ENCODE results near the gene PCNT.
"Not testable (repeated sequence)": the region's sequence is repeated elsewhere in the genome, so short reads cannot be mapped to it uniquely, and the experiment has no call there.

PCNT gene

GRCh38 chr21:46454634-46455390 lies 130.9 kb downstream of the PCNT start:
- no peak for DNase-seq (ENCODE audit: low spot score)

GRCh38 chr21:46455575-46456385 lies 131.8 kb downstream of the PCNT start:
- no peak for DNase-seq (ENCODE audit: low spot score)

- no peak for DNase-seq (ENCODE audit: low spot score)
These were observed 132.8 kb downstream of the PCNT start for GRCh38 chr21:46456750-46457149.

GRCh38 chr21:46457801-46458314 lies 133.9 kb downstream of the PCNT start:
- no peak for DNase-seq (ENCODE audit: low spot score)

GRCh38 chr21:46458315-46459023 lies 134.5 kb downstream of the PCNT start, which contains the start of gene DIP2A:
DIP2A (plus strand) TSS chr21:46458891; CDS start chr21:46459132, 241 bp downstream.
- DNase-seq (ENCODE audit: low spot score), result peak; percentile 95

- no peak for DNase-seq (ENCODE audit: low spot score)
These were observed 135.0 kb downstream of the PCNT start for GRCh38 chr21:46459024-46459355.

GRCh38 chr21:46459356-46460112 lies 135.6 kb downstream of the PCNT start:
- DNase-seq (ENCODE audit: low spot score), result peak; percentile 32

GRCh38 chr21:46461909-46462308 lies 138.0 kb downstream of the PCNT start:
- DNase-seq (ENCODE audit: low spot score), result peak; percentile 44

- not testable (repeated sequence) for DNase-seq (ENCODE audit: low spot score)
These were observed 141.2 kb downstream of the PCNT start for GRCh38 chr21:46465153-46465552.

GRCh38 chr21:46465651-46466050 lies 141.7 kb downstream of the PCNT start:
- DNase-seq (ENCODE audit: low spot score), result no peak

GRCh38 chr21:46468108-46468774 lies 144.3 kb downstream of the PCNT start:
- DNase-seq (ENCODE audit: low spot score), result no peak

GRCh38 chr21:46469275-46469674 lies 145.3 kb downstream of the PCNT start:
- no peak for DNase-seq (ENCODE audit: low spot score)

- DNase-seq (ENCODE audit: low spot score), result no peak
These were observed 147.6 kb downstream of the PCNT start for GRCh38 chr21:46471514-46471913.

- peak; percentile 55 for DNase-seq (ENCODE audit: low spot score)
These were observed 148.3 kb downstream of the PCNT start for GRCh38 chr21:46472246-46472645.

GRCh38 chr21:46474382-46474781 lies 150.4 kb downstream of the PCNT start:
- no peak for DNase-seq (ENCODE audit: low spot score)

- DNase-seq (ENCODE audit: low spot score), result no peak
These were observed 151.3 kb downstream of the PCNT start for GRCh38 chr21:46475296-46475695.

GRCh38 chr21:46477765-46478164 lies 153.8 kb downstream of the PCNT start:
- DNase-seq (ENCODE audit: low spot score), result no peak

GRCh38 chr21:46478910-46479309 lies 155.0 kb downstream of the PCNT start:
- DNase-seq (ENCODE audit: low spot score), result no peak

GRCh38 chr21:46480466-46480865 lies 156.5 kb downstream of the PCNT start:
- DNase-seq (ENCODE audit: low spot score), result no peak

- no peak for DNase-seq (ENCODE audit: low spot score)
These were observed 158.4 kb downstream of the PCNT start for GRCh38 chr21:46482225-46482845.

GRCh38 chr21:46482846-46483231 lies 158.9 kb downstream of the PCNT start:
- no peak for DNase-seq (ENCODE audit: low spot score)
